ENCODE data around the gene OCA2.
"Not testable (repeated sequence)": the region's sequence is repeated elsewhere in the genome, so short reads cannot be mapped to it uniquely, and the experiment has no call there.

The OCA2 gene

GRCh38 chr15:27770769-27771554 is 328.2 kb downstream of the OCA2 start:
- DNase-seq (ENCODE audit: low read depth), result no peak

DNA sequence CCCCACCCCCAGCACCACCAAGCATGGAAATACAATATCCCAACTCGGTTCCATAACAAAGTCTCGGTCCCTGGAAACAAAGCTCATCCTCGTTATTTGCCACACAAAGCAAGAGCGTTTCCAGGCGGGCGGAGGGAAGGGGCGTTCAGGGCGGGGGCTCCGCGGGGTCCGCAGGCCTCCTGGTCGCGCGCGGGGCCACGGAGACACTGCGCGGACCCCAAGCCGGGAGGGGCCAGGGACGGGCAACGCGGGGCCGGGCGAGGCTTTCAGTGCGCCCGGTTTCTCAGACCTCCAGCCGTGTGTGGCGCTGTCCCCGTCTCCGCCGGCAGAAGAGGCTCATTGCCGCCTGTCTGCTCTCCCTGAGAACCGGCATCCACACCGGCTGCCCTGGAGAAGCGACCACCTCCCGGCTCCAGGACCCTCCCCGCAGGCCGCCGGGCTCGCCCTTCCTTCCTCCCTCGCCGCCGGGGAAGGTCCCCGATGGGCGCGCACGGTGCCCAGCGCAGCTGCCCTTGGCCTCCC is 329.0 kb downstream of the OCA2 start:
- DNase-seq (ENCODE audit: low read depth), result no peak

DNA sequence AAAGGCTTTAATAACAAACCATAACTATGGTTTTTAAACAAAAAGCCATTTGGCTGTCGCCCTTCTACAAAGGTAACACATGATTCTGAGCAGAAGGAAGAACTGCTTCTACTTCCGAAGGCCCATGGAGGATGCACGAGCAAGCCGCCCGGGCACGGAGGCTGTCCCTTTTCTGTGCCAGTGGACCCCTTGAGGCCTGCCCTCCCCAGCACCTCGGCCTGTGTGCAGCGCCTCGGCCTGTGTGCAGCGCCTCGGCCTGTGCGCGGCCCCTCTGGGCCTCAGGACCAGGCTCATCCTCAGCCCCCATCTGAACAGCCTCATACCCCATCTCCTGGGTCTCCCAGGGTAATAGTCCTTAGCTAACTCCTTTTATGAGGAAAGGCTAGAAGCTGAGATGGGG is 329.5 kb downstream of the OCA2 start:
- DNase-seq (ENCODE audit: low read depth), result no peak

DNA sequence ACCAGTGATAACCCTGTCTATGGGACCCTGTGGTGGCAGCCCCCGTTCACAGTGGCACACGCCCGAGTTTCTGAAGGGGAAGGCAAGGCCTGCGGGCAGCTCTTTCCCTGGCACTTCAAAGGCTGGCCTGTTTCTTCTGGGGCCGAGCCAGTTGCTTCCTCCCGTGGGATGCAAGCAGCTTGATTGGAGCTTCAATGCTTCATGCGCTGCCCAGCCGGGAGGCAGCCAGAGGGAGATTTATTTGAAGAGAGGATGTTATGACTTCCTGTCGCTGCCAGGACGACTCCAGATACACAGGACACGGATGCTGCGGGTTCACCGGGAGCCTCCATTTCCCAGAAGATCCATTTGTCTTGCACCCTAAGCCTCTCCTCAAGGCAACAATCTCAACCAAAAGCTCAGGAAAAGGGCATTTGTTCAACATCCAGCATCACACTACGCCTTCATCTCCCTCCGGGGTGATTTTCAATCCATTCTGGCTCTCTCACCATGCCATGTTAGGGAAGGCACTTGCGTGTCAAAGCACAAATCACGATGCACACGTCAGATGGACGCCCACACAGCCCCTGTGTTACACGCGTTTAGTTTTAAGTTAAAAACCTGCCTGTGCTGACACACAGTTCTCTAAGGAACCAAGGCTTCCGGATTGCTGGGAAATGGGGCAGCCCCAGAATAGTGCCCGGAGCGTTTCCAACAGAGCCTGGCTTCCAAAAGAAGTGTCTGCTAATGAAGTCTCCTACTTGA is 330.2 kb downstream of the OCA2 start:
- DNase-seq (ENCODE audit: low read depth), result no peak

DNA sequence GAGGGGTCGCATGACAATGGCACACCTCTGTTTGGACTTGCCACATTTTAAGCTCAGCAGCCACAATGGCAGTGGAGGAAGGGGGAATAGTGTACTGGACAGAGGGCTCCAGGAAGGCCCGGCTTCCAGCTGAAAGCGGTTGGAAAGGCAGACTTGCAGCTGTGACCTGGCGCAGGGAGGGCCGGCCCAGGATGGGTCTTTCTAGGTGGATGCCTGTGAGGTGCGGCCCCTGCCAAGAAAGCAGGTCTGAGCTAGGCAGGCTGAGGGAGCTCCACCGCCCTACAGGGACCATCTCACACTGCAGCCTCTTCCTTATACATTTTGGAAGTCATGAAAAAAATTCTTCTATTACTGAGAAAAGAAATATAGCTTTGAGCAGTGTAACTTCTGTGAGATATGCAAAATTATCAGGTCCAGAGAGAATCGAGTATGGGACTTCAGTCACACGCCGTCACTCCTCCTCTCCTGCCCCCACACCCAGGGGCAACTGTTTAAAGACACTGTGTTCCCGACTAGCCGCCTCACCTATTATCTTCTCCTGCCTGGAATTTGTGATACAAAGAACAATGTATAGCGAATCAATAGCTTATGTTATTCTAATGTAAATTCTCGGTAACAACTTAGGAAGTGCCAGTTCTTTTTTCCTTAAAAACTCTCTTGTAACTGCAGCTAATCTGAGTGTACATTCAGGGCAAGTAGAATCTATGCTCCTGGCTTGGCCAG is 331.0 kb downstream of the OCA2 start:
- DNase-seq (ENCODE audit: low read depth), result no peak

- not testable (repeated sequence) for DNase-seq (ENCODE audit: low read depth)
Measured at GRCh38 chr15:27767430-27767829, 331.7 kb downstream of the OCA2 start.

GRCh38 chr15:27764339-27764738 is 334.8 kb downstream of the OCA2 start:
- no peak for DNase-seq (ENCODE audit: low read depth)

GRCh38 chr15:27763514-27763913 is 335.6 kb downstream of the OCA2 start:
- DNase-seq (ENCODE audit: low read depth), result no peak

DNA sequence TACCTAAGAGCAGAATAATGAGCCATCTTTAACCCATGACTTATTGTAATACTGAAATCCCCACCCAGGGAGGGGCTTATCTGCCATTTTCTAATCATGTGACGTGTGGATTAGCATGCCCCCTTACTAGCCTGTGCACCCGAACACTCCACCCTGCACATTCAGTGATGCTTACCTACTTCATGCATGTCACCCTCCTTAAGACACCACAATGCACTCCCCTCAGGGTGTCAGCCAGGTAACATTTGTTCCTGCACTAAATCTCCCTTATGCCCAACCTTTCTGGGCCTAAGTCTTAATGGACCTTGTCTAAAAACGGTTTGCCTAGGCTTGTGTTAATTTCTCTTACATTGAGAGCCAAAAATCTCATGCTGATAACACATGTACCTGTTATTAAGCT is 336.6 kb downstream of the OCA2 start:
- DNase-seq (ENCODE audit: low read depth), result no peak

- no peak for DNase-seq (ENCODE audit: low read depth)
Measured at GRCh38 chr15:27757052-27757451, 342.1 kb downstream of the OCA2 start.

DNA sequence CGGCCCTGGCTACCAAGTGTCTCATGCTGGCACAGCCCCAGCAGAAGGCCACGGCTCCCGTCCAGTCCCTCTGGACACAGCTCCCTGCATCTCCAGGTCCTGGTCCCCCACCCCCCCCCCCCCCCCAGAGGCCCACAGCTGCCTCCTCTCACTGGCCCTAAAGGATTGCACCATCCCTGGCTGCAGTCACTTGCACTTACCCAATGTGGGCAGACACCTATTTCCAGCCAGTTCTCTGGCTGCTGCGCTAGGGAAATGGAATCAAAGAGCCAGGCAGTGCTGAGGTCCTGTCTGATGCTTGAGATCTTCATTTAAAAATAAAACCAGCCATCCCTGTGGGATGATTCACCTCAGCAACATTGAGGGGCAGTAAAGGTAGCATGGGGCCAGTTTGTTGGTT is 346.4 kb downstream of the OCA2 start:
- DNase-seq (ENCODE audit: low read depth), result no peak

GRCh38 chr15:27747997-27748396 is 351.1 kb downstream of the OCA2 start:
- no peak for DNase-seq (ENCODE audit: low read depth)

GRCh38 chr15:27746401-27746955 is 352.6 kb downstream of the OCA2 start:
- DNase-seq (ENCODE audit: low read depth), result no peak

DNA sequence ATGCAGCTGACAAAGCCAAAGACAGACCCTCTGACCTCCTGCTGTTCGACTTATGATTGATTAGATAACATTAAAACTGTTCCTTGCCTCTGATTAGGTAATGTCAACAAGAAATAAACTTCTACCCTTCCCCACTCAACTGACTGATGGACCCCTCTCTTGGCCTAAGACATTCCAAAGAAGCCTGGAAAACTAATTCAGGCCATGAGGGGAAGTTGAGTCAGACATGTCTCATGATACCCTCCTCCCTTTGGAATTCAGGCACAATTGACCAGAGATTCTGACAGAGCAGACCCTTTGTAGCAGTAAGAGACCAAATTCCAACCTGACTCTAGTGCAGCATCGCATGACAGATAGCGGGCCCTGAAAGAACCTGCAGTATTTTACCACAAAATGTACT is 354.5 kb downstream of the OCA2 start:
- no peak for DNase-seq (ENCODE audit: low read depth)

- no peak for DNase-seq (ENCODE audit: low read depth)
Measured at GRCh38 chr15:27743638-27744037, 355.5 kb downstream of the OCA2 start.

- no peak for DNase-seq (ENCODE audit: low read depth)
Measured at GRCh38 chr15:27742751-27743477, 356.2 kb downstream of the OCA2 start.

- no peak for DNase-seq (ENCODE audit: low read depth)
Measured at GRCh38 chr15:27741226-27741860, 357.8 kb downstream of the OCA2 start.

GRCh38 chr15:27734785-27735495 is 364.2 kb downstream of the OCA2 start:
- no peak for DNase-seq (ENCODE audit: low read depth)

DNA sequence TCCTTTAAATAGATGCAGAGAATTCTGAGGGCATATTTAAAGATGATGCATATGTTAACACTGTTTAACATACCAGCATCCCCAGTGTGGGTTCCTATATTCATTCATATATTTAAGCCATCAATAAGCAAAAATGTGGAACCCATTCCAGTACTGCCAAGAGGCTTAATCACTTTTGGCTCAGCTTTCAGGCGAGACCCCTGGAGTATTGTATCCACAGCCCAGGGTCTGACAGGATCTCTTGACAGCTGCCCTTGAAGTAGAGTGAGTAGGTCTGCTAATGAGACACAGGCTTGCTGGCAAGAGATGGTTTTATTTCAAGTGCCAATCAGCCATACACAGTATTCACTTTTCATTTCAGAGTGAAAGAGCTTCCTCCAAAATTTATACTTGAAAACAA is 367.3 kb downstream of the OCA2 start:
- DNase-seq (ENCODE audit: low read depth), result no peak

DNA sequence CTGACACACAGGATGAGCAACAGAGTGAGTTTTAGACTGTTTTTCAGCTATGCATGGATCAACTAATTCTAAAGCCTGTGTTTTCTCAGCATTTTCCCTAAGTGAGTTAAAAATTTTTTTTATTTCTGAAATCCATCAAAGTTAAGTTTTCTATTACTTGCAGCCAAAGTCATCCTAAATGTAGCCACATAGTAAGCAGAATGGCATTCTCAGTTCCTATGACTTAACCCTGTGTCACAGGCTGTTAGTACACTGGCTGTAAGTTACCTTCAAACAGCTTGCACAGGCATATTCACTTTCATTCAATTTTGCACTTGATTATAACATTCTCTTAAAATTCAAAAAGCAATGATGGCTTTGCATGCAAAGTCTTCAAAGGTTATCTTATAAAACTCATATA is 368.2 kb downstream of the OCA2 start:
- no peak for DNase-seq (ENCODE audit: low read depth)

DNA sequence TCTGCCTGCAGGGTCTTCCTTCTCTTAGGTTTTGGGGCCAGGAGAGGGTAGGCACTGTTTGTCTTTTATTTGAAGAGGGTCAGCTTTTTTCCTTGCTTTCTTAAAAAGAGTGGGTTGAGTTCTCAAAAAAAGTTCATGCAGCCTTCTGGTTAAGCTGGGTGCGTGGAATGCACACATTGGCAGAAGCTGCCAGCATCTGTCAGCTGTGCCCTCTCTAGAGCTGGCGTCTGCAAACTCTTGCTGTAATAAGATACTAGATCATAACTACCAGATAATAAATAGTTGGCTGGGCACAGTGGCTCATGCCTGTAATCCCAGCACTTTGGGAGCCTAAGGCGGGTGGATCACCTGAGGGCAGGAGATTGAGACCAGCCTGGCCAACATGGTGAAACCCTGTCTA is 373.4 kb downstream of the OCA2 start:
- DNase-seq (ENCODE audit: low read depth), result no peak

All from non-pigmented ciliary epithelial cell (primary cell).